NCI-H82 treated with DMSO at 0.1 percent for 48 hours (cell line): ENCODE results near the gene TDP1.

Experiments
- DNase-seq: peaks from one replicate; lab custom pipeline; 2025; ENCODE audit not compliant: unreplicated experiment; lab: John Stamatoyannopoulos, UW

TDP1 gene

GRCh38 chr14:89955745-89956660 lies at the start of gene TDP1:
TDP1 (plus strand) TSS chr14:89955927; CDS start chr14:89963115, 7,188 bp downstream.
- DNase-seq: peak; percentile 74

- no peak for DNase-seq
Measured at GRCh38 chr14:89906000-89906399, 49.7 kb upstream of the TDP1 start.

- DNase-seq: no peak
Measured at GRCh38 chr14:89907655-89908054, 48.1 kb upstream of the TDP1 start.

DNA sequence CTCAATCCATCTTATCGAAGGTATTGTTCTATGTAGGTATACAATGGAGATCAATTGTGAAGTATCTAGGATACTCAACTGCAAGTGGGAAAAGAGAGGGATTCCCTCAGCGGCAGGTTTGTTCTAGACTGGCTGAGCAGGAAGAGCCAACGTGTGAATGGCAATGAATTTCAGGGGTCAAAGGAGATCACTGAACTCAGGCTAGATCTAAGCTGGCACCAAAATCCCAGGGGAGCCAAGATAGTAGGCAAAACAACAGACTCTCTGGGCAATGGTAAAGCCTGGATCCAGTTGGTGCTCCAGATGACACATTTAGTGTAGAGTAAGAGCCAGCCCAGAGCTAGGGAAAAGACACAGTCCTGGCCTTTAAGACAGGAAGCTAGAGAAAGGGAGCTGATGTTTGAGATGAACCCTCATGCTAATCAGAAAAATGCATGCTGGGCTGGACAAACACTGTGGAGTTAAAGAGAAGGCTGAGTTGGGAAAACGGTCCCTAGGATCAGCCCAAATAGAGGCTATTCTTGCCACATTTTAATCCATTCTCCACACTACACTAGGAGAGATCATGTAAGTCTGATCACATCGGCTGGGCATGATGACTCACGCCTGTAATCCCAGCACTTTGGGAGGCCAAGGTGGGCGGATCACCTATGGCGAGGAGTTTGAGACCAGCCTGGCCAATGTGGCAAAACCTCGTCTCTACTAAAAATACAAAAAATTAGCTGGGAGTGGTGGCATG lies 46.8 kb upstream of the TDP1 start:
- DNase-seq: no peak

DNA sequence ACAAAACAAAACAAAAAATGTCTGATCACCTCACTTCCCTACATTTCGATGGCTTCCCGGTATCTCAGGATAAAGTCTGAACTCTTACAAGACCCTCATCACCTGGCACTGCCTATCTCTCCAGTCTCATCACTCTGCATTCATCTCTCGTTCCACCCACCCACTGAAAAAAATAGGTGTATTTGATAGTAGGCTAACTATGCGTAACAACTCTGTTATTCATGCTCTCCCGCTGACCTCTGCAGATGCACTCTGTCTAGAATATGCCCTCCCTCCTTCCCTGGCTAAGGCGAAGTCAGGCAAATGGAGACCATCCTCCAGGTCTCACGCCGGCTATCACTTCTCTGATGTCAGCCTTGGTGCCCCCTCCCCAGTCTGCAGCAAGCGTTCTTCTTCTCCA lies 46.1 kb upstream of the TDP1 start:
- DNase-seq: no peak

- no peak for DNase-seq
Measured at GRCh38 chr14:89910691-89911009, 45.1 kb upstream of the TDP1 start.

DNA sequence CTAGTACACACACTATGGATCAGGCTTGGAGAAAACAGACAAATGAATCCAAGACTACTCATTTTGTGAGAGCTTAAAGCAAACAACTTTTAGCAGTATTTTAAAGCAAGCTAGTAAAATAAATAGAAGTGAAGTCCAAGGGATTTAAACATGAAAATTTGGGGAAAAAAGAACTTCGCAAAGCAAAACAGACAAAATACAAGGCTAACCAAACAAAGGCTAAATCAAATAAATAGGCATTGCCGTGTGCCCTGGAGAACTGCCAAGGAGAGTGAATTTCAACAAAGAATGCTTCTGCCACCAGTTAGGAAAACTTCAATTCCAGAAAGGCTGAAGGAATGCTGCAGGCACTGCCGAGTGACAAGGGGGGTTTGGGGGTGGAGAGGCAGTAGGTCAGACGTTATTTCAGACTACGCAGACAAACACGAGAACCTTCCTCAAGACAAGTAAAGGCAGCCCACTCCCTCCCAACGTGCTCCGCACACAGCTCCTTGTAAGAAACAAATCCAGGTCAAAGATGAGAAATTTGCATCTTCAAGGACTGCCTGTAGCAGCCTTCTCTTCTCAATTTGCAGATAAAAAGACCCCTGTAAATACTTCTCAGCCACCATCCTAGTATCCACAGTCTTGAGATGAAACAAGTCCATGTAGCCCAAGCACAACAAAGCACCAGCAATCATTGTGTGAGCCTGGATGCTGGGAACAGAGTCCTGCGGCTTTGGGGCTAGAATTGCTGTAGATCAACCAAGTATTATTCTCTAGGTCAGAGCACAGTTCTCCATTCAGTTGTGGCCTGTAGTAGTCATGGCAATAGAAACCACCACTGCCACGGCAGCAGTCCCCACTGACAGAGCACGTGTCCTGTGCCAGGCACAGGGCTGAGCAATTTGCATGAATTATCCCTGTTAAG lies 44.5 kb upstream of the TDP1 start:
- DNase-seq: no peak

GRCh38 chr14:89912221-89912620 lies 43.5 kb upstream of the TDP1 start:
- DNase-seq: no peak

- no peak for DNase-seq
Measured at GRCh38 chr14:89912667-89913211, 43.0 kb upstream of the TDP1 start.

DNA sequence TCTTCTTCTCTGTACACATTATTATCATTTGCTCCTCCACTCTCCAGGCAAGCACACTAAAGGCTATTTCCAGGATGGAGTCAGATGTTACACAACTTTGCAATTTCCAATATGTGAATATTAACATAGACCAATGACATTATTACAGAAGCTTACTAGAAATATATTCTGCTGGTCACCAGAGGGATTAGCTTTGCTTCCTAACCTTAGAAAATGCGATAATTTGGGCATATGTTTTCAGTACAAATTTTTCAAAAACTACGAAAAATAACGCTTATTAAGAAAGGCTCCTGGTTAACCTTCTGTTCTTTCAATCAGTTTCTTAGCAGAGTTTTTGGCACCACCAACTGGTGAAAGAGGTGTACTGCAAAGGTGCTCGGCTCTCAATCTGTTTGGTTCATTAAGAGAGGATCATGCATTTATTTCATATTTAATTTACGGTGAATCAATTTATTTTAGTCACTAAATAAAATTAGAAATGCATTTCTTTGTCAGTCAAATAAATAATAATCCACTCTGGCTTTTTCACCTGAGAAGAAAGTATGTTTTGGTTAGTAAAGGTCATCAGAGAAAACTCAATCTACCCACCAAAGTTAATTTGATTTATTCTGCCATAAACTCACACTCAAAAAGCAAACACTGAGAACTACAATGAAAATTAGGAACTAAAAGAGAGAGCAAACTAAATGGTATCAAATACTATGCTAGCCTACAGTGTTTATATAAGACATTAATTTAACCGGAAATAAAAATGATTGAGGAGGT lies 40.4 kb upstream of the TDP1 start:
- peak; percentile 29 for DNase-seq

DNA sequence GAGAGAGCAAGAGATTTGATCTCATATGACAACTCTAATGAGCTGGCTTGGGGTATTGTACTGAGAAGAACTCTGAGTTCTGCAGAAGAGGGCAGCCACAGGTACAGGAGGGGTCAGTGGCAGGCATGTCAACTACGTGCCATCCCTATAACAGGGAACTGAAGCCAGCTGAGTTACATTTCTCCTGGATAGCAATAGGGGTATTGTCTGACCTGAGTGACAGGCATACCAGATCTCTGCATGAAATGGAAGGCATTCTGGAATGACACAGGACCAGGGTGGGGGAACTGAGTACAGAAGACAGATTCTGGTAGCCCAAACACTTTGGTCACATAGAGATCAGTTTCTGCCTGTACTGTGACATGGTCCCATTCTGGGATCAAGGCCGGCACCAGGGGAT lies 37.0 kb upstream of the TDP1 start:
- no peak for DNase-seq

DNA sequence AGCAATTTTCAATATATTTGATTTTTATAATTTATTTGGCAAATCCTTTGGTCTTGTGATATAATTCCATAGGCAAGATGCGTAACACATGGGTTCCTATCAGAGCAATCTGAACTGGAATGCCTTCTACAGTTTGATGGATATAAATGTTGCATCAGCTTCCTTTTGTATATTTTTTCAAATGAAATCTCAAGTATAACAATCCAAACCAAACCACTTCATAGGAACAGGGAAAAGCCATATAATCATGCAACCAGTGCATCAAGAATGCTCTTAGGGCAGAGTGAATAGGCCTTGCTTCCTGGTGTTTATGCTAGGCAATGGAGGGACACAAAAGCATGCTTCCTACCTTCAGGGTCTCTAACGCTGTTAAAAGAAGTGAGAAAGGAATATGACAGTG lies 35.7 kb upstream of the TDP1 start:
- no peak for DNase-seq

GRCh38 chr14:89921346-89921745 lies 34.4 kb upstream of the TDP1 start:
- no peak for DNase-seq

DNA sequence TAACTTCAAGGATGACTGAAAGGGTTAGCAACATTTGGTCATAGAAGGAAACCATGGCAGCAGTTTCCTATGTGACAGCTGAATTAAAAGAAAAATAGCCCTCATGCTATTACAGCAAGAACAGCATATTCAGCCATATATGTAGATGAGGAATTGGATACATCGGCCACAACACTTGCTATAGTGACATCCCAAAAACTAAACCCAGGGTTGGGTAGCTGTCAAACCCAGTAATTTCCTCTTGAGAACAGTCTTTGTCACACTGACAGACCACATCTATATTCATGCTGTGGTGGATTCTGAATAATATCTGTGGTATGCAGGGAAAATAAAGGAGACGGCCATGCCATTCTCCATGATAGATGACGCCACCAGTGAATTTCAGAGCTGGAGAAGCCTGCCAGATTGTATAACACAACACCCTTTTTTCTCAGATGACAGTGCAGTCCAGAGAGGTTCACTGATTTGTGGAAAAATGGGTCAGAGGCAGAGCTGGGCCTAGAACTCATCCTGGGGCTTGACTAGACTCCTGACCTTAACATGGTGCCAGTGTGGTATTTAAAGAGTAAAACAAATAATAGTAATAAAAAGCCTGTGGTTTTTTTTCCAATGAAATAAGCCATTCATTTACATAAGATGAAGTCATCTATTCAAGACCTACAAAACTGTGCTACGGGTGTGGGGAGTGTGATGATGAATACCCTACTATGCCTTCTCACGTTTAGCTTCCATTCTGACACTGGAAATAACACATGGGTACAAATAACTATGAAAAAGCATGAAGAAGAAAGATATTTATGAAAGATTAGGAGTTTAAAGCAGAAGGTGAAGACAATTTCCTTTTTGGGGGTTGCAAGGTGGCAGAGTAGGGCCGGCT lies 33.5 kb upstream of the TDP1 start:
- DNase-seq: no peak

GRCh38 chr14:89924268-89924667 lies 31.5 kb upstream of the TDP1 start:
- DNase-seq: no peak

DNA sequence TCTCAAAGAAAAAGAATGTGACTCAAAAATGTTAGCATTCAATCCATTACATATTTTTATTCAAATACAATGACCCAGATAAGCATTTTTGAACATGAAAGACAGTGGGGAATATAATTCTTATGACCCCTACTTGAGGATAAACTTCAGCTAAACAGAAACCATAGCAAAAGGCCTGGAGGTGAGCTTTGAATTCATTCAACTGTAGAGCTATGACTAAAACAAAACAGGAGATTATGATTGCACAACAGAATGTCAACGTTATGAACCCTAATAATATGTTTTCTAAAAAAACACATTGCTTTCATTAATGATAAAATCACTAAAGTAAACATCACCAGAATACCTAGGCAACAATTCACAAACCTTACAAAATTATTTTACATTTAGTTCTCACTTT lies 29.0 kb upstream of the TDP1 start:
- no peak for DNase-seq

DNA sequence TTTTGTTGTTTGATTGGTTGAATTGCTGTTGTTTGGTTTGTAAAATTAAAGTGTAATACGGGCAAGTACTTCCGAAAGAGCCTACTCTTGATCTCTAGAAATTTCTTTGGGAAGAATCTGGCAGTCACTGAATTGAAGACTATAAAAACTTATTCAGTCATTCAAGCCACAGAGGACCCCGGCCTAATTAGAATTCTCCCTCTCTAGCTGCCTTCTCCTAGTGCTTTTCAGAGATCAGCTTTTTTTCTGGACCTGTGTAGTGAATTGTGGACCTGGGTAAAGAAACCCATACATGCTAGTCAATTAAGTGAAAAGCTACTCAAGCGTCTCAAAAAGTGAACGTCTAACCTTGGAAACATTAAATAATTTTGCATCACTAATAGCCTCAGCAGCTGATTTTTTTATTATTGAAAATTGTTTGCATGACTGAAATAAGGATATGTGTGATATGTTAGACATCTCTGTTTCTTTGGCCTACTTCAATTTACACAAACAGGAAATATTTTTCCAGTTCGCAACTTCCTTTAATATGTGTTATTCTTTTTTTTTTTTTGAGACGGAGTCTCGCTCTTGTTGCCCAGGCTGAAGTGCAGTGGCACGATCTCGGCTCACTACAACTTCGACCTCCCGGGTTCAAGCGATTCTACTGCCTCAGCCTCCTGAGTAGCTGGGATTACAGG lies 28.4 kb upstream of the TDP1 start:
- no peak for DNase-seq

- no peak for DNase-seq
Measured at GRCh38 chr14:89933002-89933401, 22.7 kb upstream of the TDP1 start.

- DNase-seq: no peak
Measured at GRCh38 chr14:89936654-89937185, 19.0 kb upstream of the TDP1 start.
